GM21786 (cell line): Measurements from ENCODE around the gene DNM3.

Experiments used
- ATAC-seq: cut with Tn5 transposase; IDR thresholded peaks from one replicate; pipeline ENCODE4 v1.9.1; 2021; ENCODE audit not compliant: unreplicated experiment

Gene DNM3

GRCh38 chr1:171868217-171868803 lies 27.0 kb downstream of the DNM3 start:
- ATAC-seq, result no peak

- no peak for ATAC-seq
Observed at GRCh38 chr1:171869097-171869496, 27.8 kb downstream of the DNM3 start.

GRCh38 chr1:171871848-171872247 lies 30.6 kb downstream of the DNM3 start:
- no peak for ATAC-seq

GRCh38 chr1:171872430-171872829 lies 31.1 kb downstream of the DNM3 start:
- ATAC-seq, result no peak

- no peak for ATAC-seq
Observed at GRCh38 chr1:171873664-171874063, 32.4 kb downstream of the DNM3 start.

GRCh38 chr1:171877701-171878100 lies 36.4 kb downstream of the DNM3 start:
- ATAC-seq, result no peak

GRCh38 chr1:171879556-171879955 lies 38.3 kb downstream of the DNM3 start:
- ATAC-seq, result no peak

GRCh38 chr1:171881442-171881841 lies 40.1 kb downstream of the DNM3 start:
- no peak for ATAC-seq

GRCh38 chr1:171883849-171884248 lies 42.6 kb downstream of the DNM3 start:
- no peak for ATAC-seq

- no peak for ATAC-seq
Observed at GRCh38 chr1:171884475-171884874, 43.2 kb downstream of the DNM3 start.

- no peak for ATAC-seq
Observed at GRCh38 chr1:171890131-171890530, 48.8 kb downstream of the DNM3 start.

GRCh38 chr1:171896936-171897703 lies 55.8 kb downstream of the DNM3 start:
- ATAC-seq, result no peak

GRCh38 chr1:171898941-171899340 lies 57.6 kb downstream of the DNM3 start:
- ATAC-seq, result no peak

GRCh38 chr1:171899838-171900237 lies 58.5 kb downstream of the DNM3 start:
- no peak for ATAC-seq

GRCh38 chr1:171901245-171901644 lies 59.9 kb downstream of the DNM3 start:
- ATAC-seq, result no peak

- ATAC-seq, result no peak
Observed at GRCh38 chr1:171902527-171902926, 61.2 kb downstream of the DNM3 start.

GRCh38 chr1:171904778-171905450 lies 63.6 kb downstream of the DNM3 start:
- no peak for ATAC-seq

GRCh38 chr1:171909711-171910110 lies 68.4 kb downstream of the DNM3 start:
- no peak for ATAC-seq

GRCh38 chr1:171910786-171911185 lies 69.5 kb downstream of the DNM3 start:
- ATAC-seq, result no peak

- no peak for ATAC-seq
Observed at GRCh38 chr1:171911506-171911905, 70.2 kb downstream of the DNM3 start.

- no peak for ATAC-seq
Observed at GRCh38 chr1:171912509-171913175, 71.3 kb downstream of the DNM3 start.

- ATAC-seq, result no peak
Observed at GRCh38 chr1:171913385-171913784, 72.1 kb downstream of the DNM3 start.
